Psoas muscle (tissue), 8 donors: ENCODE results near the gene CLEC2L. TPM values are rescaled to one million over a fixed set of nuclear protein-coding genes. Genes with fewer than 3 reads are reported as not detected.

Experiments used
- ATAC-seq, 4 donors: fragments of 200-7000 bp; cut with Tn5 transposase; one replicate each; pipeline ENCODE4 v1.9.1; 2020; ENCODE audit warnings: moderate library complexity in 3 of 4, mild to moderate bottlenecking in 2 of 4
- DNase-seq, 2 donors: peaks; one replicate each; pipeline ENCODE4 v3.0.0-alpha.2; 2020
- H3K27ac ChIP-seq: fragments of 200-600 bp; one replicate; pipeline ENCODE4 v1.8.0; 2022
- H3K27me3 ChIP-seq, 3 donors: fragments of 200-600 bp in 1 of 3; one replicate each; pipeline versions ENCODE4 v1.6.1 to v1.8.0; 2013 to 2022; ENCODE audit warnings: low read length in 2 of 3, mild to moderate bottlenecking in 2 of 3, moderate library complexity in 1 of 3; ENCODE audit not compliant: insufficient read depth in 3 of 3
- H3K36me3 ChIP-seq, 2 donors: fragments of 200-600 bp in 1 of 2; one replicate each; pipeline versions ENCODE4 v1.6.1 to v1.8.0; 2013 to 2022; ENCODE audit warnings: low read depth in 1 of 2, mild to moderate bottlenecking in 1 of 2, moderate library complexity in 1 of 2; ENCODE audit not compliant: insufficient read depth in 1 of 2
- H3K4me1 ChIP-seq: fragments of 200-600 bp; one replicate; pipeline ENCODE4 v1.8.0; 2022
- H3K4me3 ChIP-seq: fragments of 200-600 bp; one replicate; pipeline ENCODE4 v1.8.0; 2022; ENCODE audit warnings: mild to moderate bottlenecking
- H3K9me3 ChIP-seq: fragments of 200-600 bp; one replicate; pipeline ENCODE4 v1.8.0; 2022
- CTCF ChIP-seq: fragments of 200-600 bp; IDR thresholded peaks from one replicate; pipeline ENCODE4 v1.8.0; 2022; ENCODE audit warnings: antibody characterized with exemption
- WGBS, 3 donors: extraction: QIAGEN DNeasy Blood & Tissue Kit; methylation state at CpG; one replicate each; pipeline versions ENCODE4 v1.1.6 to v1.1.7; 2013; 5-methylcytosine and 5-hydroxymethylcytosine counted together
- intact Hi-C, 2 donors: fragments of 100-400 bp; cut with DNase I; formaldehyde crosslinking; loops; one replicate each; pipeline versions ENCODE4 v1.11.0 to v1.14.2; 2022
- polyA plus RNA-seq, 3 donors: library from polyadenylated mRNA; stranded (reverse); fragments of 200-250 nt; gene quantifications; one replicate each; pipeline ENCODE4 v1.2.3, GENCODE V29; 2013
- total RNA-seq, 4 donors: library from RNA; stranded (reverse); fragmentation: NEBNext Ultra II Directional in 2 of 4; extraction: Animal tissue kit (Norgen Biotek cat#: 25700) in 2 of 4; gene quantifications; one replicate each; pipeline versions ENCODE4 v1.2.1 to v1.2.4, GENCODE V29; 2021 to 2023
- donor health status: healthy with polysubstance abuse.
- donor health status: DM: no; HTN: no; CAD: no; lungs with moderate emphysema.
- donor health status: Bipolar disorder and iron deficiency.
- donor health status: healthy.
- donor health status: DM: yes; HTN: yes; CAD: no.
- donor health status: DM: no; HTN: no; CAD: no.
- donor health status: DM: no; HTN: no; CAD: no.
- donor health status: DM: yes; HTN: yes; CAD: no.

CLEC2L gene
- total and polyA plus RNA-seq, 7 donors: 0.12 to 1.5 (median 0.83) TPM; not detected in 1

GRCh38 chr7:139570119-139570518, 46.6 kb downstream of the CLEC2L start:
- Histone ChIP-seq H3K4me3 (no peak overlapping the region), H3K36me3 (peaks cover 0 to 51% of the 10 kb centered on the region in 2 donors), H3K4me1 (peaks cover 23% of the 10 kb centered on the region), H3K27me3 (no peaks in the 10 kb centered on the region), H3K9me3 (no peaks in the 10 kb centered on the region), H3K27ac (no peak overlapping the region)
- intact Hi-C loops: no loop called here
- DNase-seq (no peak), ATAC-seq (no peak)
- TF ChIP-seq CTCF: no peak
- 37 to 58% (median 50%) methylated on average over 8 of the region's 8 CpGs for WGBS, 3 donors

- no peak for TF ChIP-seq CTCF
- ATAC-seq (no peak), DNase-seq (no peak)
- Histone ChIP-seq H3K27me3 (no peaks in the 10 kb centered on the region), H3K4me3 (no peak overlapping the region), H3K36me3 (peaks cover 0 to 51% of the 10 kb centered on the region in 2 donors), H3K4me1 (peaks cover 24% of the 10 kb centered on the region), H3K9me3 (no peaks in the 10 kb centered on the region), H3K27ac (no peak overlapping the region)
- WGBS, 3 donors: 69 to 82% (median 81%) methylated on average over 5 of the region's 5 CpGs
- intact Hi-C loops: no loop called here
Observed at GRCh38 chr7:139570626-139571025, 47.1 kb downstream of the CLEC2L start.

DNA sequence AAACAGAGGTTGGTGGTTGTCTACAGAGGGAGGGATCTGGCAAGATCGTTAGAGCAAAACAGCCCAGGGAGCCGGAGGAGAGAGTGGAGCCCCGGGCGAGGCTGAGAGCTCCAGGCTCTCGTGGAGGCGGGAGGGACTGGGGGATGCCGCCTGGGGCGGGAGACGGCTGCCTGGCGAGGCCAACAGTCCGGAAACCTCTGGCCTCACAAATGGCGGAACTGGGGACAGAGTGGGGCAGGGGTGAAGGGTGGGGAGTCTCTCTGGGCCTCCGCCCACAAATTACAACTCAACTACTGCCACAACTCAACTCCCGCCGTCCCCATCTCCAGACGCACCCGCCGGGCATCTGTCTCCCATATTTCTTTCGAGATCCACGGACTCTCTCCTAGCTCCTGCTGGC, 47.7 kb downstream of the CLEC2L start:
- H3K4me1 ChIP-seq: peaks cover 24% of the 10 kb centered on the region
- H3K9me3 ChIP-seq: no peaks in the 10 kb centered on the region
- no peaks in the 10 kb centered on the region for H3K27me3 ChIP-seq
- H3K27ac ChIP-seq: no peak overlapping the region
- no peak overlapping the region for H3K4me3 ChIP-seq
- DNase-seq (no peak), ATAC-seq (no peak)
- peaks cover 0 to 51% of the 10 kb centered on the region in 2 donors for H3K36me3 ChIP-seq
- intact Hi-C loops: no loop called here
- no peak for TF ChIP-seq CTCF
- 85 to 92% (median 88%) methylated on average over 20 of the region's 20 CpGs for WGBS, 3 donors

DNA sequence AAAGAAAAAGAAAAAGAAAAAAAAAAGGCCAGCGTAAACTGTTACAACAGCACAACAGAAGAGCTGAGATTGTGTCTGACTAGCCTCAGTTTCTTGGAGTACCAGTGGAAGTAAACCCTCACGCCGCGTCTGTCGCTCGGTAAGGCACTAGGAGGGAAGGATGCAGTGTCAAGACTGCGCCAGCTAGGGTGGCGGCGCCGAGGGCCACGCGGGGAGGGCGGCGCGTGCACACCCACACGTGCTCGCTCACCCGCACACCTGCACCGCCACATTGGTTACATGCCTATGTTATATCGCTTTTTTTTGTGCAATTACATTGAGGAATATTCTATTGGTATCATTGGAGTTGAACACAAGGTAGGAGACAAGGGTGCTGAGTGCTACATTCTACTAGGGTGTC, 48.2 kb downstream of the CLEC2L start:
- no peak for ATAC-seq
- Histone ChIP-seq H3K27ac (no peak overlapping the region), H3K4me1 (peaks cover 24% of the 10 kb centered on the region), H3K4me3 (no peak overlapping the region), H3K27me3 (no peaks in the 10 kb centered on the region), H3K36me3 (peaks cover 0 to 51% of the 10 kb centered on the region in 2 donors), H3K9me3 (no peaks in the 10 kb centered on the region)
- 96 to 98% (median 96%) methylated on average over 20 of the region's 20 CpGs for WGBS, 3 donors
- intact Hi-C loops: no loop called here
- no peak for DNase-seq
- no peak for TF ChIP-seq CTCF

DNA sequence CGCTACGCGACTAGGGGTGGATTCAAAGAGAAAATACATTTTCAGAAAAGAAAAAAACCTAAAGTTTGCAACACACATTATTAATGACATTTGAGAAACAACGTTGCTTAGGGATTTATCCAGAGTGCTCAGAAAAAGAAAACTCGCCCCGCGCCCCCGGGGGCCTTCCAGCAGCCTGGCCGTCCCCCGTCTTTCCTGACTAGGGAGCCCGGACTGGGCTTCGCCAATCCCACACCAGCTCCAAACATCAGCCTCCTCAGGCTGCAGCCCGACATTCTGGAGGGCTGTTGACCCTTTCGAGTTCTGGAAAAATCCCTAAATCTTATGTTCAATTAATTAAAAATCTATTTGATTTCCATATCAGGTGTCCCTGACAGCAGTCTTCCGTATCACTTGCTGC, 48.6 kb downstream of the CLEC2L start:
- WGBS, 3 donors: 96% methylated on average over 15 of the region's 15 CpGs
- peaks cover 24% of the 10 kb centered on the region for H3K4me1 ChIP-seq
- peaks cover 0 to 51% of the 10 kb centered on the region in 2 donors for H3K36me3 ChIP-seq
- H3K9me3 ChIP-seq: no peaks in the 10 kb centered on the region
- no peak overlapping the region for H3K27ac ChIP-seq
- no peak overlapping the region for H3K4me3 ChIP-seq
- no peak for TF ChIP-seq CTCF
- no peaks in the 10 kb centered on the region for H3K27me3 ChIP-seq
- intact Hi-C loops: no loop called here
- DNase-seq: no peak
- no peak for ATAC-seq
